Trophoblast cell (in vitro differentiated cells and primary cell): ENCODE measurements around the gene ITGBL1.

Experiments used
- DNase-seq, 2 donors: peaks; one replicate each; pipeline ENCODE4 v3.0.0-alpha.2; 2016
- H2AFZ ChIP-seq: 2 replicates; pipeline ENCODE4 v1.6.1; 2013; ENCODE audit warnings: low read length, moderate library complexity, mild to moderate bottlenecking; ENCODE audit not compliant: insufficient read depth, poor library complexity
- H2AK5ac ChIP-seq: 2 replicates; pipeline ENCODE4 v1.6.1; 2013; ENCODE audit warnings: mild to moderate bottlenecking, low read length
- H2BK120ac ChIP-seq: 2 replicates; pipeline ENCODE4 v1.6.1; 2013; ENCODE audit warnings: low read length, mild to moderate bottlenecking, moderate library complexity; ENCODE audit not compliant: insufficient read depth, poor library complexity
- H2BK12ac ChIP-seq: 2 replicates; pipeline ENCODE4 v1.6.1; 2013; ENCODE audit warnings: mild to moderate bottlenecking, low read length, moderate library complexity
- H2BK5ac ChIP-seq: 2 replicates; pipeline ENCODE4 v1.6.1; 2013; ENCODE audit warnings: low read length, low read depth, moderate library complexity, mild to moderate bottlenecking; ENCODE audit not compliant: poor library complexity
- H3K14ac ChIP-seq: 2 replicates; pipeline ENCODE4 v1.6.1; 2013; ENCODE audit warnings: mild to moderate bottlenecking, low read length
- H3K18ac ChIP-seq: 2 replicates; pipeline ENCODE4 v1.6.1; 2013; ENCODE audit warnings: mild to moderate bottlenecking, low read length
- H3K23ac ChIP-seq: 2 replicates; pipeline ENCODE4 v1.6.1; 2013; ENCODE audit warnings: low read length
- H3K27ac ChIP-seq: 2 replicates; pipeline ENCODE4 v1.5.1; 2013; ENCODE audit warnings: low read depth, mild to moderate bottlenecking, inconsistent platforms, low read length, moderate library complexity
- H3K27me3 ChIP-seq: 2 replicates; pipeline ENCODE4 v1.6.1; 2013; ENCODE audit warnings: inconsistent platforms, mild to moderate bottlenecking, low read length, moderate library complexity; ENCODE audit not compliant: insufficient read depth
- H3K36me3 ChIP-seq, 2 experiments: 1 replicate in 1 of 2; 2 replicates in 1 of 2; pipeline ENCODE4 v1.6.1; 2013; ENCODE audit warnings: low read length in 2 of 2, mild to moderate bottlenecking in 2 of 2, moderate library complexity in 1 of 2; ENCODE audit not compliant: insufficient read depth in 2 of 2, control insufficient read depth in 1 of 2
- H3K4ac ChIP-seq: 2 replicates; pipeline ENCODE4 v1.6.1; 2013; ENCODE audit warnings: low read depth, mild to moderate bottlenecking, low read length, moderate library complexity
- H3K4me1 ChIP-seq, 2 experiments: 1 replicate in 1 of 2; 2 replicates in 1 of 2; pipeline ENCODE4 v1.6.1; 2013; ENCODE audit warnings: low read length in 2 of 2, mild to moderate bottlenecking in 2 of 2, moderate library complexity in 1 of 2; ENCODE audit not compliant: insufficient read depth in 2 of 2, control insufficient read depth in 1 of 2
- H3K4me2 ChIP-seq: 2 replicates; pipeline ENCODE4 v1.6.1; 2013; ENCODE audit warnings: inconsistent platforms, mild to moderate bottlenecking, low read length, moderate library complexity
- H3K4me3 ChIP-seq: 2 replicates; pipeline ENCODE4 v1.5.1; 2013; ENCODE audit warnings: mild to moderate bottlenecking, low read depth, low read length, inconsistent platforms
- H3K79me1 ChIP-seq: one replicate; pipeline ENCODE4 v1.6.1; 2013; ENCODE audit warnings: low read length
- H3K79me2 ChIP-seq: 2 replicates; pipeline ENCODE4 v1.6.1; 2013; ENCODE audit warnings: low read length, mild to moderate bottlenecking; ENCODE audit not compliant: control insufficient read depth, insufficient read depth, poor library complexity
- H3K9ac ChIP-seq: 2 replicates; pipeline ENCODE4 v1.6.1; 2013; ENCODE audit warnings: mild to moderate bottlenecking, low read length
- H3K9me3 ChIP-seq: 2 replicates; pipeline ENCODE4 v1.6.1; 2013; ENCODE audit warnings: low read depth, mild to moderate bottlenecking, control low read depth, inconsistent platforms, low read length; ENCODE audit not compliant: insufficient read depth
- H4K12ac ChIP-seq: 2 replicates; pipeline ENCODE4 v1.6.1; 2013; ENCODE audit warnings: low read depth, mild to moderate bottlenecking, low read length, moderate library complexity
- H4K8ac ChIP-seq: 2 replicates; pipeline ENCODE4 v1.6.1; 2013; ENCODE audit warnings: low read depth, mild to moderate bottlenecking, low read length, moderate library complexity
- H4K91ac ChIP-seq: one replicate; pipeline ENCODE4 v1.6.1; 2013; ENCODE audit warnings: low read depth, mild to moderate bottlenecking, low read length, moderate library complexity
- WGBS: extraction: QIAGEN DNeasy Blood & Tissue Kit; methylation state at CpG from one replicate; pipeline ENCODE4 v1.1.7; 2013; ENCODE audit warnings: missing lambda C conversion rate; ENCODE audit not compliant: insufficient read length, insufficient coverage; ENCODE audit errors: extremely low coverage; 5-methylcytosine and 5-hydroxymethylcytosine counted together

Gene ITGBL1

GRCh38 chr13:101412076-101412475 lies 40.4 kb upstream of the ITGBL1 start:
- no peak overlapping the region for H4K91ac ChIP-seq
- H4K12ac ChIP-seq, result no peak overlapping the region
- H3K4me2 ChIP-seq, result no peak overlapping the region
- H3K14ac ChIP-seq, result no peak overlapping the region
- H3K36me3 ChIP-seq, result no peaks in the 10 kb centered on the region
- peaks cover 5% of the 10 kb centered on the region for H3K27me3 ChIP-seq
- peaks cover 2 to 6% of the 10 kb centered on the region in 2 experiments for H3K4me1 ChIP-seq
- H2BK12ac ChIP-seq, result no peak overlapping the region
- DNase-seq, result no peak
- no peak overlapping the region for H3K4me3 ChIP-seq
- H3K9ac ChIP-seq, result no peak overlapping the region
- no CpG with 5 or more reads among the region's 1 CpG for WGBS
- no peak overlapping the region for H2BK120ac ChIP-seq
- H2AFZ ChIP-seq, result no peak overlapping the region
- H3K4ac ChIP-seq, result no peak overlapping the region
- H3K79me1 ChIP-seq, result peaks cover 2% of the 10 kb centered on the region
- H3K79me2 ChIP-seq, result no peaks in the 10 kb centered on the region
- H3K18ac ChIP-seq, result no peak overlapping the region
- H2BK5ac ChIP-seq, result no peak overlapping the region
- no peak overlapping the region for H4K8ac ChIP-seq
- H3K27ac ChIP-seq, result no peak overlapping the region
- H3K9me3 ChIP-seq, result no peaks in the 10 kb centered on the region
- H3K23ac ChIP-seq, result no peak overlapping the region
- no peak overlapping the region for H2AK5ac ChIP-seq

GRCh38 chr13:101415358-101416174 lies 36.9 kb upstream of the ITGBL1 start:
- Histone ChIP-seq H3K36me3 (no peaks in the 10 kb centered on the region), H3K79me2 (no peaks in the 10 kb centered on the region), H3K23ac (no peak overlapping the region), H2AK5ac (no peak overlapping the region), H3K4ac (no peak overlapping the region), H3K9ac (no peak overlapping the region), H3K4me1 (peaks cover 2 to 6% of the 10 kb centered on the region in 2 experiments), H4K8ac (no peak overlapping the region), H4K91ac (no peak overlapping the region), H3K18ac (no peak overlapping the region), H2BK120ac (no peak overlapping the region), H3K9me3 (no peaks in the 10 kb centered on the region), H3K4me2 (peak overlapping the region; percentile 69), H2BK5ac (no peak overlapping the region), H3K27me3 (peaks cover 5% of the 10 kb centered on the region), H2AFZ (no peak overlapping the region), H3K4me3 (peak overlapping the region; percentile 83), H4K12ac (peak overlapping the region; percentile 54), H3K14ac (no peak overlapping the region), H3K27ac (no peak overlapping the region), H3K79me1 (peaks cover 2% of the 10 kb centered on the region), H2BK12ac (no peak overlapping the region)
- WGBS, result no CpG with 5 or more reads among the region's 43 CpGs
- DNase-seq, result no peak

GRCh38 chr13:101416181-101417042 lies 36.1 kb upstream of the ITGBL1 start, which contains the start of gene NALCN:
Gene NALCN, minus strand, starts transcription at chr13:101416508. Its CDS starts 17,382 bp downstream, at chr13:101399126.
- H2BK12ac ChIP-seq, result no peak within 1 kb of the TSS
- peak within 1 kb of the TSS; percentile 54 for H4K12ac ChIP-seq
- no peaks in the 10 kb centered on the region for H3K79me2 ChIP-seq
- H3K23ac ChIP-seq, result peak within 1 kb of the TSS; percentile 37
- H3K4me1 ChIP-seq, result peaks cover 2 to 6% of the 10 kb centered on the region in 2 experiments
- peak within 1 kb of the TSS; percentile 20 for H2BK120ac ChIP-seq
- H2AK5ac ChIP-seq, result no peak within 1 kb of the TSS
- peak within 1 kb of the TSS; percentile 81 for H2AFZ ChIP-seq
- no peak within 1 kb of the TSS for H3K27ac ChIP-seq
- H3K9ac ChIP-seq, result no peak within 1 kb of the TSS
- no peak within 1 kb of the TSS for H2BK5ac ChIP-seq
- peak within 1 kb of the TSS; percentile 62 for H4K8ac ChIP-seq
- DNase-seq, result peak in 1 of 2 donors; percentile 26
- peaks cover 5% of the 10 kb centered on the region for H3K27me3 ChIP-seq
- peak within 1 kb of the TSS; percentile 69 for H3K4me2 ChIP-seq
- WGBS, result no CpG with 5 or more reads among the region's 85 CpGs
- H3K18ac ChIP-seq, result no peak within 1 kb of the TSS
- H3K79me1 ChIP-seq, result peaks cover 2% of the 10 kb centered on the region
- no peak within 1 kb of the TSS for H3K4ac ChIP-seq
- H3K4me3 ChIP-seq, result peak within 1 kb of the TSS; percentile 83
- H3K9me3 ChIP-seq, result no peaks in the 10 kb centered on the region
- H3K36me3 ChIP-seq, result no peaks in the 10 kb centered on the region
- peak within 1 kb of the TSS; percentile 52 for H4K91ac ChIP-seq
- no peak within 1 kb of the TSS for H3K14ac ChIP-seq

- Histone ChIP-seq H3K4me2 (peak overlapping the region; percentile 69), H4K12ac (no peak overlapping the region), H3K36me3 (no peaks in the 10 kb centered on the region), H3K23ac (peak overlapping the region; percentile 37), H3K4me1 (peaks cover 2 to 8% of the 10 kb centered on the region in 2 experiments), H3K9ac (no peak overlapping the region), H4K91ac (no peak overlapping the region), H3K79me2 (no peaks in the 10 kb centered on the region), H3K79me1 (peaks cover 2% of the 10 kb centered on the region), H2AK5ac (no peak overlapping the region), H4K8ac (no peak overlapping the region), H2AFZ (no peak overlapping the region), H3K27me3 (peaks cover 5% of the 10 kb centered on the region), H2BK5ac (no peak overlapping the region), H3K4me3 (no peak overlapping the region), H2BK120ac (no peak overlapping the region), H2BK12ac (no peak overlapping the region), H3K27ac (no peak overlapping the region), H3K18ac (no peak overlapping the region), H3K14ac (no peak overlapping the region), H3K9me3 (no peaks in the 10 kb centered on the region), H3K4ac (no peak overlapping the region)
- peak in 1 of 2 donors; percentile 20 for DNase-seq
- no CpG with 5 or more reads among the region's 3 CpGs for WGBS
These were observed 35.5 kb upstream of the ITGBL1 start for GRCh38 chr13:101417043-101417406.
